ENCODE measurements around the gene F12. TPM values are rescaled to one million over a fixed set of nuclear protein-coding genes. Genes with fewer than 3 reads are reported as not detected.

F12 gene
- total and polyA plus RNA-seq, 2 of the 8 experiments (the other 6 are each of a cell fraction or from before 2014, with no cell fraction given) = 6.5 to 7.8 TPM

- no peaks in the 10 kb centered on the region for H3K36me3 ChIP-seq (ENCODE audit: control insufficient read depth in 2 of 4, insufficient read depth in 4 of 4, low read length in 3 of 4)
- DNase-seq (ENCODE audit: low read depth in 1 of 2, low spot score in 2 of 2) = no peak
- peaks cover 0 to 20% (median 6%) of the 10 kb centered on the region in 4 experiments; a peak in 6 of 7 replicates for H3K4me1 ChIP-seq (replicated peaks in 1 of 4; ENCODE audit: control insufficient read depth in 3 of 4, insufficient read depth in 4 of 4, low read length in 3 of 4)
- H2AK5ac ChIP-seq (ENCODE audit: low read depth, low read length) = peak overlapping the region; percentile 60; the same call in 1 of the 2 replicates
- H2BK20ac ChIP-seq (ENCODE audit: low read length) = no peak overlapping the region
- H2BK5ac ChIP-seq (ENCODE audit: low read depth, low read length) = no peak overlapping the region
- 91% methylated on average over 8 of the region's 8 CpGs; no CpG with 5 or more reads in 1 of the 2 experiments for WGBS, 2 experiments (ENCODE audit: extremely low coverage in 1 of 2, insufficient coverage in 1 of 2, insufficient read length in 1 of 2, insufficient replicate concordance in 2 of 2, low coverage in 1 of 2, low lambda C conversion rate in 2 of 2, missing lambda C conversion rate in 1 of 2)
- H3K18ac ChIP-seq (ENCODE audit: extremely low read depth, low read length) = no peak overlapping the region; the same call in 1 of the 2 replicates
- H2BK12ac ChIP-seq (ENCODE audit: low read depth, low read length) = peak overlapping the region; percentile 90; the same call in 1 of the 2 replicates
- H4K91ac ChIP-seq (replicated peaks; ENCODE audit: insufficient read length, low read length) = no peak overlapping the region
- H3K4me2 ChIP-seq (ENCODE audit: insufficient read depth in 1 of 2, low read depth in 2 of 2, low read length in 2 of 2) = no peak overlapping the region
- ChIA-PET POLR2A (ENCODE audit: partially characterized antibody) (interaction anchor here (0.7 to 3.5 kb wide), 11 partner anchors 9 to 79 kb away, joined by 3 to 16 read pairs (median 3); partner anchors contain the start of gene GRK6), CTCF (ENCODE audit: partially characterized antibody) (interaction anchor here (0.6 to 16.9 kb wide), 24 partner anchors 8 to 82 kb away, joined by 3 to 363 read pairs (median 4); partner anchors contain the start of genes PFN3, PRR7 and SLC34A1)
- H3K79me1 ChIP-seq (ENCODE audit: low read depth, low read length) = no peaks in the 10 kb centered on the region
- H3K14ac ChIP-seq (ENCODE audit: insufficient read length) = no peak overlapping the region
- no peak overlapping the region; the same call in 1 of the 2 replicates for H2BK15ac ChIP-seq (ENCODE audit: low read length)
- H3K23me2 ChIP-seq (ENCODE audit: low read depth, low read length) = no peaks in the 10 kb centered on the region
- H3K4me3 ChIP-seq (ENCODE audit: extremely low read depth in 1 of 4, insufficient read depth in 2 of 4, low read depth in 3 of 4, low read length in 4 of 4) = no peak overlapping the region
- no peak for FAIRE-seq
- no peak overlapping the region for H3K56ac ChIP-seq (replicated peaks; ENCODE audit: insufficient read length, low read depth, low read length)
- no peak overlapping the region for H4K5ac ChIP-seq (ENCODE audit: insufficient read length, low read depth, low read length)
- peak overlapping the region; percentile 57 for H4K8ac ChIP-seq (ENCODE audit: extremely low read depth, insufficient read depth, low read length)
- no peak overlapping the region for H2BK120ac ChIP-seq (replicated peaks; ENCODE audit: low read depth, low read length)
- no peak overlapping the region for H3K27ac ChIP-seq (ENCODE audit: low read depth, low read length)
- no peak overlapping the region for H3K4ac ChIP-seq (replicated peaks; ENCODE audit: insufficient read length, low read depth, low read length)
- H3K23ac ChIP-seq (ENCODE audit: insufficient read length) = no peak overlapping the region
- peaks cover 0 to 2% (median 0%) of the 10 kb centered on the region in 4 experiments; a peak in 2 of 7 replicates for H3K27me3 ChIP-seq (replicated peaks in 1 of 4; ENCODE audit: control insufficient read depth in 3 of 4, extremely low read depth in 1 of 4, insufficient read depth in 3 of 4, low read length in 3 of 4)
- H2AFZ ChIP-seq (ENCODE audit: low read length) = no peak overlapping the region
- no peaks in the 10 kb centered on the region for H4K20me1 ChIP-seq (replicated peaks in 1 of 2; ENCODE audit: control insufficient read depth in 1 of 2, insufficient read depth in 2 of 2, low read length in 2 of 2)
- H3K79me2 ChIP-seq (ENCODE audit: control insufficient read depth in 1 of 2, insufficient read depth in 2 of 2, low read length in 2 of 2) = no peaks in the 10 kb centered on the region
- no peak overlapping the region for H3K9ac ChIP-seq (replicated peaks in 1 of 4; ENCODE audit: extremely low read depth in 1 of 4, low read depth in 3 of 4, low read length in 3 of 4)
- no peaks in the 10 kb centered on the region for H3K9me3 ChIP-seq (ENCODE audit: insufficient read depth in 2 of 2, low read depth in 1 of 2, low read length in 1 of 2)
- TF ChIP-seq TAF7 (optimal IDR thresholded peaks at IDR 0.05; ENCODE audit: borderline replicate concordance, low read depth, low read length) = no peak
- no peak for TF ChIP-seq RBBP5 (IDR thresholded peaks at IDR 0.05; ENCODE audit: borderline replicate concordance, low read depth, low read length)
- no peak for TF ChIP-seq TAF1 (IDR thresholded peaks at IDR 0.05; ENCODE audit: low read depth, low read length)
- no peak for TF ChIP-seq CTCF (IDR thresholded peaks at IDR 0.05; ENCODE audit: control extremely low read depth in 1 of 3, insufficient read depth in 1 of 3, low read depth in 1 of 3, low read length in 3 of 3)
- TF ChIP-seq EP300 (IDR thresholded peaks at IDR 0.05; ENCODE audit: borderline replicate concordance in 1 of 2, low read depth in 2 of 2, low read length in 2 of 2) = no peak
- TF ChIP-seq MAFK (IDR thresholded peaks at IDR 0.05; ENCODE audit: low read depth, low read length) = no peak
- no peak for TF ChIP-seq KDM4A (IDR thresholded peaks at IDR 0.05; ENCODE audit: low read depth, low read length, severe bottlenecking)
- no peak for TF ChIP-seq POLR2AphosphoS5 (IDR thresholded peaks at IDR 0.05; ENCODE audit: low read depth, low read length)
Observed at GRCh38 chr5:177377851-177378776, 31.2 kb downstream of the F12 start.
